Activated CD4-positive, alpha-beta T cell treated with anti-CD3 and anti-CD28 coated beads for 24 hours (primary cell): ENCODE measurements around the gene SDCBP2.
"Not testable (repeated sequence)": the region's sequence is repeated elsewhere in the genome, so short reads cannot be mapped to it uniquely, and the experiment has no call there.

Experiments
- DNase-seq, 2 donors: peaks; one replicate each; pipeline ENCODE4 v3.0.0-alpha.2; 2020; ENCODE audit warnings: low read depth in 2 of 2

SDCBP2 gene

DNA sequence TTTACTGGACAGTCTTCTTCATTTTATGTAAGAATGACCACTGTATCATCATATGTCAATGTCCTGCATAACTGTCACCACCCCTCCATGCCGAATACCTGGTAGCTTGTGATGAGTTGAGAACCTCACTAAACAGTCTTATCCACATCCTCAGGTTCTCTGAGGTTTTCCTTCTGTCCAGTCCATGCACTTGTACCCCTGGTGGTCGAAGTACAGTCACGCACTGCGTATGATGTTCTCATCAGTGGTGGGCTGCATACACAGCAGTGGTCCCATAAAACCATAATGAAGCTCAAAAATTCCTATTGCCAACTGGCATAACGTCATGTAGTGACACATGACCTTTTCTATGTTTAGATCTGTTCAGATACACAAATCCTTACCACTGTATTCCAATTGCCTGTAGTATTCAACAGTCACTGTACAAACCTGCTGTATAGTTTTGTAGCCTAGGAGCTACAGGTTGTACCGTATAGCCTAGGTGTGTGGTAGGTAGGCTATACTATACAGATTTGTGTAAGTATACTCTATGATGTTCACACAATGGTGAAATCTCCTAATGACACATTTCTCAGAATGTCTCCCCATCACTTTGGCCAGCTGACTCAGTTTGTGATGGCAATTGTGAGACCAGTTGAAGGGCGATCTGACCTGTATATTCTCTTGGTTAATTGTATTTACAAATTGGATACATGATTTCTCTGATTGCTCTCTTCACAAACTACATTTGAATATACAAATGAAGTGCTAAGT lies 31.3 kb upstream of the SDCBP2 start:
- no peak for DNase-seq

DNA sequence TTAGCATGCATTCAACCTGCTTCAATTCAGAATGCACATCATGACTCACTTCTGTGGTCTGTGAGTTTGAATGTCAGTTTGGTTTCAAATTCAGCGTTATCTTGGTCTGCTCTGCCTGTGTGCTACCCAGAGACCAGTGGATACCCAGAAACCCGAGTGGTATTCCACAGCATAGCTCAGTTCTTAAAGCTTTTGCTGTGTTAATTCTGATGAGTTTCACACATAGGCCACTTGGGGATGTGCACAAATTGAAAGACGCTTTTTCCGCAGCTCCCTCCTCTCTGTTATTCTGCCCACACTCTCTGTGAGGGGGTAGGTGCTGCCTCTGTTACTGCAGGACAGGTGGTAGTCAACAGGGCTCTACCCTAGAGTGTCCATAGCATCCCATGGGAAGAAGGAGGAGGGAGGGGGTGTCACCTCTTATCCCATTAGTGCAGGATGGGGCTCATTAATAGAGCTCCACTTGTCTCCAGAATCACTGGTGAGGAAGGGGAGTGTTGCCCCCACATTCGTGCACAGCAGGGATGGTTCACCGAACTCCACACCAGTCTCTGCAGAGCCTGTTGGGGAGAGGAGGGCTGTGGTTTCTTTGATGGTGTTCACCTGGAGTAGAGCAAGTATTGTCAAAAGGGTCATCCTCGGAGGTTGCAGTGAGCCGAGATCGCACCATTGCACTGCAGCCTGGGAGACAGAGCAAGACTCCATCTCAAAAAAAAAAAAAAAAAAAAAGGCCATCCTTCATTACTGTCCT lies 29.2 kb upstream of the SDCBP2 start:
- peak in 1 of 2 donors; percentile 22 for DNase-seq

DNA sequence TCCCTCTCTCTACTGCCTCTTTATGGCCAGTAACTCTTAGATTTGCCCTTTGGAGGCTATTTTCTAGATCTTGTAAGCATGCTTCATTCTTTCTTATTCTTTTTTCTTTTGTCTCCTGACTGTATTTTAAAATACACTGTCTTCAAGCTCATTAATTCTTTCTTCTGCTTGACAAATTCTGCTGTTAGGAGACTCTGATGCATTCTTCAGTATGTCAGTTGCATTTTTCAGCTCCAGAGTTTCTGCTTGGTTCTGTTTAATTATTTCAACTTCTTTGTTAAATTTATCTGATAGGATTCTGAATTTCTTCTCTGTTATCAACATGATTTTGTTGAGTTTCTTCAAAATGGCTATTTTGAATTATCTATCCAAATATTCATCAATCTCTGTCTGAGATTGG lies 25.0 kb upstream of the SDCBP2 start:
- no peak for DNase-seq

DNA sequence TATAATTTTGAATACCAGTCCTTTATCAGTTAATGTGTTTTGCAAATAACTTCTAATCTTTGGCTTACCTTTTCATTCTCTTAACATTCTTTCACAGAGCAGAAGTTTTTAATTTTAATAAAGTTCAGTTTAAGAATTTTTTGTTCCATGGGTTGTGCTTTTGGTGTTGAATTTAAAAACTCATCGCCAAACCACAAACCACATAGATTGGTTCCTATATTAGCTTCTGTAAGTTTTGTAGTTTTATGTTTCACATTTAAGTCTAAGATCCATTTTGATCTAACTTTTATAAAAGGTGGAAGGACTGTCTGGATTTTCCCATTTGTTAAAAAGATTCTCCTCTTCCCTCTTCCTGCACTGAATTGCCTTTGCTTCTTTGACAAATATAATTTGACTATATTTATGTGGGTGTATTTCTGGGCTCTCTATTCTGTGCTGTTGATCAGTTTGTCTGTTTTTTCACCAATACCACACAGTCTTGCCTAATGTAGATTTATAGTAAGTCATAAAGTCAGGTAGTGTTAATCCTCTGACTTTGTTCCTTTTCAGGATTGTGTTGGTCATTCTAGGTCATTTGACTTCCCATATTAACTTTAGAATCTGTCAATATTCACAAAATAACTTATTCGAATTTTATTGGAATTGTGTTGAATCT lies 17.5 kb upstream of the SDCBP2 start:
- DNase-seq, result no peak

DNA sequence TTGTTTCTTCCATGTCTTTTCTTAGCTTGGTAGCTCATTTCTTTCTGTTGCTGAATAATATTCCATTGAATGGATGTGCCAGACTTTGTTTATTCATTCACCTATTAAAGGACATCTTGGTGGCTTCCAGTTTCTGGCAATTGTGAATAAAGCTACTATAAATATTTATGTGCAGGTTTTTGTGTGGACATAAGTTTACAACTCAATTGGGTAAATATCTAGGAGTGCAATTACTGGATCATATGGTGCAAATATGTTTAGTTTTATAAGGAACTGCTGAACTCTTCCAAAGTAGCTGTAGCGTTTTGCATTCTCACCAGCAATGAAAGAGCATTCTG lies 16.8 kb upstream of the SDCBP2 start:
- no peak for DNase-seq

DNA sequence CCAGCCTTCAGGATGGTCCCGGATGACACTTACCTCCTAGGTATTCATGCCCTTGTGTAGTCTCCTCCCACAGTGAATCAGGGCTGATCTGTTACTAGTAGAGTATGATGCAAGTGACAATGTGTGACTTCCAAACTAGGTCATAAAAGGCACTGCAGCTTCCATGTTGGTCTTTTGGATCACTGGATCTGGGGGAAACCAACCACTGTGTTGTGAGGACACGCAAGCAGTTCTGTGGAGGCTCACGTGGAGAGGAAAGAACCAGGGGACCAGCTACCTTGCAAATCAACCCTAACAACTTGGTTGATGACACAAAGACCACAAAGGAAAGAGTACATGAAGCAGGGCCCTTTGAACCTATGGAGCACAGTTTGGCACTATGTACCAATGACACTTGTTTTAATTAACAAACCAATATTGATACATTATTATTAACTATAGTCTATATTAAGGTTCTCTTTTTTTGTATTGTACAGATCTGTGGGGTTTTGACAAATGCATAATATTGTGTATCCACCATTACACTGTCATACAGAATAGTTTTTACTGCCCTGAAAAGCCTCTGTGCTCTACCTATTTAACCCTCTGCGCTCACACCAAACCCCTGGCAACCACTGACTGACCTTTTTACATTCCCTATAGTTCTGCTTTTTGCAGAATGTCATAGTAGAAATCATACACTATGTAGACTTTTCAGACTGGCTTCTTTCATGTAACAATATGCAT lies 16.3 kb upstream of the SDCBP2 start:
- DNase-seq, result no peak

DNA sequence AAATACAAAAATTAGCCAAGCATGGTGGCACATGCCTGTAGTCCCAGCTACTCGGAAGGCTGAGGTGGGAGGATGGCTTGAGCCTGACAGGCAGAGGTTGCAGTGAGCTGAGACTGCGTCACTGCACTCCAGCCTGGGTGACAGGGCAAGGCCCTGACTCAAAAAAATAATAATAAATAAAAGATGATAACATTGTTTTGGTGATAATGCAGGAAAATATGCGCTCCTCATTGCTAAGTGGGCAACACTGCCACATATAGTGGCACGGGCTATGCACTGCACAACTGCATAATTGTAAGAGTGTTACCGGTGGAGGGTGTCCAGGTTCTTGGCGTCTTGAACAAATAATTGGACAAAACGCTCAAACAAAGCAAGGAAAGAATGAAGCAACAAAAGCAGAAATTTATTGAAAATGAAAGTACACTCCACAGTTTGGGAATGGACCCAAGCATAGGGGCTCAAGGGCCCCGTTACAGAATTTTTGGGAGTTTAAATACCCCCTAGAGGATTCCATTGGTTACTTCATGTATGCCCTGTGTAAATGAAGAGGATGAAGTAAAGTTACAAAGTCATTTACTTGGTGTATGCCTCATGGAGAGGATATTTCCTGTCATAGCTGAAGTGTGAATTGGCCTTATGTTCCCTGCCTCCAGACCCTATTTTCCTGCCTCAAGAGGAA lies 14.6 kb upstream of the SDCBP2 start:
- DNase-seq, result not testable (repeated sequence)

DNA sequence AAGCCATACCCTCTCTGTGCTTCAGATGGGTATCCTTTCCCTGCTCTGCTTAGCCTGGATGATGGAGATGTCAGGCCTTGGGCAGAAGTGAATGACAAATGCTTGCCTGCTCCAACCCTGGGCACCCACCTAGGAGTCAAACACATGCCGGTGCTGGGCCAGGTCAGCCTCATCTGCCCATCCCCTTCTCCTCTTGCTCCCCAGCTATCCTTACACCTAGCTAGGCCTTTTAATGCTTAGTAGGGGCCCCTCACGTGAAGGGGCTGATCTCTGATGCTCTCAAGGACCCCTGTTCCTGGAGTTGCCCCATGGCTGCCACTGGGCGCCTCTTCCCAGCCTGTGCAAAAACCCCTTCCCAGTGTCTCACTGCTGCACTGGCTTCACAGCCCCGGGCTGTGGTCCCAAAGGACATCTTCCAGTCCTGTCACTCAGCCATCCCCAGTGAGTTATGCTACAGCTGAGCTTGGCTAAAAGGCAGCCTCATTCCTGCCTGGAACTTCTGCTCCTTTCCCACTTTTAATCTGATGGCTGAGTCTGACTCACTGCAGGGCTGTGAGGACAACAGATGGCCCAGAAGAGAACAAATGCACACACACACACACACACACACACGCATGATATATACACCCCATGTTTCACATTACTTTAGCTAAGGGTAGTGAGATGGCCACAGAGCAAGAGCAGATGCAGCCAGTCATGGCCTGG lies 12.8 kb upstream of the SDCBP2 start:
- DNase-seq, result no peak

DNA sequence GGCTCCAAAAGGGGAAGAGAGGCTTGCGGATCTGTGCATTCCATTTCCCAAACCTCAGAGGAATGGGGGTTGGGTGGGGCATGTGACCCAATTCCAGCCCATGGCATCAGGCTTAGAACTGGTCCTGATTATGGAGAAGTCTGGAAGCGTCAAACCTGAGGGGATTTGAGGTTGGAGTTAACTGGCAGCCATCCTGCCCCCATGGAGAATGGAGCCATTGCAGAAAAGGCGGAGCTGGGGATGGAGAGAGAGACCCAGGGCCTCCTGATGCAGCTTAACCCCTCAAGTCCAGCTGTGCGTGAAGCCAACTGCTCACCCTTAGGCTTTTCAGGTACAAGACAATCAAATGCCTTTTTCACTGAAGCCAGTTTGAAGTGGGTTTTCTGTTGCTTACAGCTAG lies 9.9 kb upstream of the SDCBP2 start:
- no peak for DNase-seq

DNA sequence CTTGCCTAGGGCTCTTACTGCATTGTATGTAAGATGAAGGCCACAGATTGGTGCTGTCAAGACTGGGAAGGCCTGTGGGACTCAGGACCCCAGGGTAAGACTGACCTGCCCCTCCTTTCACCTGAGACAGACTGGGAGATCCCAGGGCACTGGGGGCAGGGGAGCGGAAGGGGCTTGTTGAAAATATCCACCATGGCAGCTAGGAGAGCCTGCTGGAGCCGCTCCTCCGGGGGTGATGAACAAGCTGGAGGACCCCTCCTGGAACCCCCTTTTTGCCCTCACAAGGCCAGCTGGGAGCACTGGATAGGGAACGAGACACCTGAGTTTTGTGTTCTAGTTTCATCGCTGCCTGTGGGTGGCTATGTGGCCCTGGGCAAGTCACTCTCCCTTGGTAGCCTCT lies 9.2 kb upstream of the SDCBP2 start:
- no peak for DNase-seq

DNA sequence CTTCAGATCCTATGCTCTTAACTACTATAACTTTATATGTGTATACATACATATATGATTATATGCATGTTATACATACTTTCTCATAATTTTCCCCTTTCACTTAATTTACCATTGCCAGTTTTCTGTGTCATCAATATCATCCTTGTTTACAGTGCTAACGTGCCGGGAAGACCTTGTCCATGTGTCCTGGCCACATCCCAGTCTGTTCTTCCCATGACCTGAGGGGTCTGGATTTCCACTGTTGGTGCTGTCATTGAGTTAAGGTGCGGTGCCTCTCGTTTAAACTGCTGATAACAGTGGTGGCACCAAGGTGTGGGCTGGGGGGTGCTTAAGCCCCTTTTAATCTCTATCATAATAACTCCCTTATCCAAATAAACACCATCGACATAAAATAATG lies 8.5 kb upstream of the SDCBP2 start:
- DNase-seq, result no peak

DNA sequence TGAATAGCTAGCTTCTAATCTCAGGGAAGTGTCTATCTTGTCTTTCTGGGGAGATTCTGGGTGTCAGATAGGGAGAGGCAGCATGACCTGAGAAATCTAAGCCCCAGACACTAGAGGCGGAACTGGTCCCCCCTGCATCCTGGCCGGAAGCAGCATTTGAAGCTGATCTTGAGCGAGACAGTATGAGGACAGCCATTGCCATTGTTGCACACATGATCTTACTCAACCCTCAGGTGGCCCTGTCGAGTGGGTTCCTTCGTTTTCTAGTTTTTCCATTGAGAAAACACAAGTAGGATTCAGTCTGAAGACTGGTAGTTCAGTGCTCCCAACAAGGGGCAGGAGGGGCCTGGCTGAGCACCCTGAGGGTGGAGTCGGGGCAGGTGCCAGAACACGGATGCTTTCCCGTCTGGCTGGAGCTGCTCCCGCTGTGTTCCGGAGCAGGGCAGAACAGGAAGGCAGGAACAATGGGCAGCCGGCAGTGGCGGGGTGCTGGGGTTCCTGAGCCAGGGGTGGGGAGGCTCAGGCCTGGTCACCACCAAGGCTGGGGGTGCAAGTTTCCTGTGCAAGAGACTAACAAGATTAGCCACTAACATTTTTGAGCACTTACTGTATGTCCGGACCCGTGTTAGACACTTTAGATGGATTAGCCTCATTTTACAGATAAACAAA lies 7.9 kb upstream of the SDCBP2 start:
- DNase-seq, result no peak

DNA sequence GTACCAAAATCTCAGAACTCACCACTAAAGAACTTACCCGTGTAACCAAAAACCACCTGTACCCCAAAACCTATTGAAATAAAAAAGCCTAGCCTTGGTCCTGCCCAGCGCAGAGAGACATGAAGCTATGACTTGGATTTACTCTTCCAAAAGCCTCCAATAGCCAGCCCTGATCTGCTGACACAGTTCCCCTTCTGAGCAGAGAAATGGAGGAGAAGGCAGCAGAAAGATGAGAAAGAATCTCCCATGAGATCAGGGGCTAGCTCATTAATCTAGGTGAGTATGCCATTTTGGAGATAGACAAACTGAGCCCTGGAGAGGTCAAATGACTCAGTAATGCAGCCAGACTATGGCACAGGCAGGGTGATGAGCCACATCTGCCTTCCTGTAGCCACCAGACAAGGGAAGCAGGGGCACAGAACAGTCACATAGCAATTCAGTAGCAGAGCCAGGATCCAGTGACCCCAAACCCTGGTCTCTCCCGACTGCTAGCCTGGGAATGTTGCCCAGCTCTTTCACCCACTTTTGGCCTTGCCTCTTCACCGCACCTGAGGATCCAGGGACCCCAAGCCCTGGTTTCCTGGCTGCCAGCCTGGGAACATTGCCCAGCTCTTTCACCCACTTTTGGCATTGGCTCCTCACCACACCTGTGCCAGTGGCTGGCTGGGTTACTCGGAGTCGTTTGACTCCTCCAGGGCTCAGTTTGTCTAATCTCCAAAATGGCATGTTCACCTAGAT lies 7.2 kb upstream of the SDCBP2 start:
- no peak for DNase-seq

DNA sequence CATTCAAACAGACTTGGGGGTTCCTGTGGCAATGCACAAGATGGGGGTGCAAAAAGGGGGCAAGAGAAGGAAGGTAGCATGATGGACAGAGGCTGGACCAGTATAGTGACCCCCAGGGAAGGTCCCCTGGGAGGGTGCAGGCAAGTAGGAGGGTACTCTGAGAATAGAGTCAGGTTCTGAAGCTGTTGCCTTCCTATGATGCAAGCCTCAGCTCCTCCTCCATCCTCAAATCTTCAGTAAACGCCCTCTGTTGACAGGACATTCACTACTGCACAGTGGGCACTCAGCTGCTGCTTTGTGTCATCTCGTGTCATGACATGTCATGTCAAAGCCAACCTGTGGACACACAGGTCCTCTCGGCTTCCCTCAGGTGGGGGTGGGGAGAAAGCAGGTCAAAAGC lies 5.8 kb upstream of the SDCBP2 start:
- DNase-seq, result no peak

DNA sequence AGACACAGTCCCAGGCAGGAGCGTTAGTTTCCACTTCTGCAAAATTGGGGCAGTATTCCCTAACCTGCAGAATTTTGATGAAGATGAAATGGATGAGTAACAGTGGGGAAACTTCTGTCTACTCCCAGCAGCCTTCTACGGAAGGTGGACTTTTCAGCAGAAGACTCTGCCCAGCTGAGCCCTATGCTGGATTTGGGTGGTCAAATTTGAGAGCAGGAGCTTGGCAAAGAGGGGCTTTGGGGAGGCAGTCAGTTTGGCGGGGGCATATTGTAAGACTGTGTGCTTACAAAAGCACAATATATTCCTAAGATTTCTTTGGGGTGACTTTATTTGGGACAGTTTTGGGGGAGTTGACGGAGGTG lies 5.4 kb upstream of the SDCBP2 start:
- DNase-seq, result no peak

DNA sequence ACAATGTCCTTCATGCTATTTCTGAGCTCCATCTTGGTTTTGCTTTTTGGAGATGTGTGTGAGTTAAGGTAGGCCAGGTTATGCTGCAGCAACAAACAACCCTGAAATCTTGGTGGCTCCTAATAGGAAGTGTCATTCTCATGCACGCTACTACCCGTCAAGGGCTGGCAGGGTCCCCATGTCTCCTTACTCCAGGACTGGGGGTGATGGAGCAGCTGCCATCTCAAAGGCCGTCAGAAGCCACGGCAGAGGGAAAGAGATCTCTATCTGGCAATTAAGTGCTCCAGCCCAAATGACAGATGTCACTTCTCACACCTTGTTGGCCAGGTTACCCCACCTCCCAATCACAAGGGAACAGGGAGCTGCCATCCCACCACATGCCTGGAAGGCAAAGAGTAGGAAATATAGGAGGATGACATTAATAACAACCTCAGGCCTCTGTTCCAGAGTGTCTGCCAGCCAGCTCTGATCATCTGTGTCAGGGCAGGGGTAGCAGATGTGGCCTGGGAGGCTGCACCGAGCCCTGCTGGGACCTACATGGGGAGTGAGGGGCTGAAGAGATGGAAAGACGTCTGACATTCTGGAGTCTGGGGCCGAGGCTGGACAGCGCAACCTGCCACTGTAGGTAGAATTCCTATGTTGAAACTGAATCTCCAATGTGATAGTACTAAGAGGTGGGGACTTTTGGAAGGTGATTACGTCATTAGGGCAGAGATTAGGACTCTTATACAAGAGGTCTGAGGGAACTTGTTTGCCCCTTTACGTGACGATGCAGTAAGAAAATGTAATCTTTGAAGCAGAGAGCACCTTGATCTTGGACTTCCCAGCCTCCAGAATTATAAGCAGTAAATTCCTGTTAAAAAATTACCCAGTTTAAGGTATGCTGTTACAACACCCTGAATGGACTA lies 4.8 kb upstream of the SDCBP2 start:
- DNase-seq, result no peak

DNA sequence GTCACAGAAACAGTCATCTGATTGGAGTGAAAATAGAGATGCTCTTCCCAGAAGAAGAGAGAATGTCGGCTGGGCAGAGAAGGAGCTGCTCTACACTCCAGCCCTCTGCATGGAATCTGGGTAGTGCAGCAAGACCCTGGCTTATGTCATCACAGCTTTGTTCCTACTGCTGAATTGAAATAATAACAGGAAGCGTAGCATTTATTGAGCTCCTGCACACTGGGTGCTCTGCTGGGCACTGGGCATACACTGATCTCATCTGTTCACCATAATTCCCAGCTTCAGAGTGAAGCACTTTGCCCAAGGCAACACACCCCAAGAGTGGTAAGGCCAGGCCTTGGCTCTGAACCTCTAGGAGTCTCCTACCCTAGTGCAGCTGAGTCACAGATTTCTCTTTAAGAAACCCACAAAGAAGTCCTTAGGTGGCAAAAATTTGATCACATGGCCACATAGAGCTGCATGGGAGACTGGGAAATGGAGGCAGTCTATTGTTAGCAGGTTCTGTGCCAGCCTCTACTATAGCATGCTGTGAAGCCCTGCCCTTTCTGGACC lies 3.9 kb upstream of the SDCBP2 start:
- no peak for DNase-seq

DNA sequence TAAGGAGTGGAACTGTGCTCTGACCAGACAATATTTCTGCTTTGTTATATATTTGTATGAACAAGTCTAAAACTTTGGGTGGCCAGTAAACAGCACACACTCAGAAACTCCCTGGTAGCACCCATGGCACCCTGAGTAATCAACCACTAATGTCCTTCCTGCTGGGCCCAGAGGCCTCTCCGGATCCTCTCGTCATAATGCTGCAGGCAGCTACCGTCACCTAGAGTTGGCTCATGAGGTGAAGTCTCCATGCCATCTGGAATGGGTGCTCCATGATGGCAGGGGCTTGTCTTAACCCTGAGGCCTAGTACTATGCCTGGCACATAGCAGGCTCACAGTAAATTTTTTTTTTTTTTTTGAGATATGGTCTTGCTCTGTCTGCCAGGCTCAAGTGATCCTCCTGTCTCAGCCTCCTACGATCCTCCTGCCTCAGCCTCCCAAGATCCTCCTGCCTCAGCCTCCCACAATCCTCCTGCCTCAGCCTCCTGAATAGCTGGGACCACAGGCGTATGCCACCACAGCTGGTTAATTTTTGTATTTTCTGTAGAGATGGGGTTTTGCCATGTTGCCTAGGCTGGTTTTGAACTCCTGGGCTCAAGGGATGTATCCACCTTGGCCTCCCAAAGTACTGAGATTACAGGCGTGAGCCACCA lies 3.0 kb upstream of the SDCBP2 start:
- DNase-seq, result no peak
